Activated T-cell treated with anti-CD3 and anti-CD28 coated beads, Interleukin-2, amount 50 U/mL, for 72 hours (primary cell): ENCODE measurements around the gene MEF2D. TPM values are rescaled to one million over a fixed set of nuclear protein-coding genes. Genes with fewer than 3 reads are reported as not detected.

Experiments used
- ATAC-seq, 2 donors: fragments of 150-1000 bp; cut with Tn5 transposase; replicated peaks in 1 of 2; 2 replicates each; pipeline ENCODE4 v1.10.0; 2021; ENCODE audit warnings: moderate library complexity in 2 of 2, mild to moderate bottlenecking in 1 of 2
- DNase-seq, 2 donors: peaks; one replicate each; pipeline ENCODE4 v3.0.0; 2021 to 2022; ENCODE audit warnings: mixed read lengths in 1 of 2
- H3K27ac Mint-ChIP-seq: one replicate; pipeline ENCODE4 v1.8.0; 2022; ENCODE audit warnings: mild to moderate bottlenecking, moderate library complexity, mixed read lengths
- H3K27me3 Mint-ChIP-seq: one replicate; pipeline ENCODE4 v1.8.0; 2022; ENCODE audit warnings: low read depth, mixed read lengths
- H3K36me3 Mint-ChIP-seq, 2 donors: one replicate each; pipeline ENCODE4 v1.8.0; 2022; ENCODE audit warnings: mixed read lengths in 2 of 2, mild to moderate bottlenecking in 1 of 2; ENCODE audit not compliant: insufficient read depth in 2 of 2
- H3K4me1 Mint-ChIP-seq: one replicate; pipeline ENCODE4 v1.8.0; 2022; ENCODE audit warnings: low read depth, mixed read lengths
- H3K4me3 Mint-ChIP-seq, 2 donors: one replicate each; pipeline ENCODE4 v1.8.0; 2022; ENCODE audit warnings: mild to moderate bottlenecking in 2 of 2, mixed read lengths in 2 of 2, moderate library complexity in 2 of 2
- H3K9me3 Mint-ChIP-seq, 2 donors: one replicate each; pipeline ENCODE4 v1.8.0; 2022; ENCODE audit warnings: mixed read lengths in 2 of 2
- total RNA-seq, 2 donors: library from RNA; stranded (reverse); gene quantifications; one replicate each; pipeline ENCODE4 v1.2.3, GENCODE V29; 2022

Gene MEF2D
- total RNA-seq, 2 donors from 2014 or later = 73.3 to 86.8 TPM

DNA sequence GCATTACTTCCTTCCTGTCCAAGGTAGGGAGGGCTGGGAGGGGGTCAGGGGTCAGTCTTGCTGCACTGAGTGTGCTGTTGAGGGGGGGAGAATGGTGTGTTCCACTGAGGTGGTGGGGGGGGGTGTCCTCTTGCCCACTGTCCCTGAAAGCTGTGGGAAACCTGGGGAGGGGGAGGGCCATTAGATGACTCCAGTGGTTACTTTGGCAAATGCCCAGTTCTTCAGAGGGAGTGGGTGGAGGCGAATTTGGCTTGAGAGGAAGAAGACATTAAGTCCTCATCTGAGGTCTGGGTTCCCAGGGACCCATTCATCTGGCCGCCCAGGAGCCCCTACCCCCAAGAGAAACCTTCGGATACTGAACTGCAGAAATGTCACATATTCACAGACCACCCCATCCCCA lies 36.2 kb downstream of the MEF2D start:
- H3K9me3 Mint-ChIP-seq = no peaks in the 10 kb centered on the region
- H3K4me3 Mint-ChIP-seq = no peak overlapping the region
- no peak overlapping the region for H3K27ac Mint-ChIP-seq
- H3K27me3 Mint-ChIP-seq = no peaks in the 10 kb centered on the region
- DNase-seq (no peak), ATAC-seq (no peak)
- peaks cover 4% of the 10 kb centered on the region for H3K4me1 Mint-ChIP-seq
- peaks cover 5 to 9% of the 10 kb centered on the region in 2 donors for H3K36me3 Mint-ChIP-seq

DNA sequence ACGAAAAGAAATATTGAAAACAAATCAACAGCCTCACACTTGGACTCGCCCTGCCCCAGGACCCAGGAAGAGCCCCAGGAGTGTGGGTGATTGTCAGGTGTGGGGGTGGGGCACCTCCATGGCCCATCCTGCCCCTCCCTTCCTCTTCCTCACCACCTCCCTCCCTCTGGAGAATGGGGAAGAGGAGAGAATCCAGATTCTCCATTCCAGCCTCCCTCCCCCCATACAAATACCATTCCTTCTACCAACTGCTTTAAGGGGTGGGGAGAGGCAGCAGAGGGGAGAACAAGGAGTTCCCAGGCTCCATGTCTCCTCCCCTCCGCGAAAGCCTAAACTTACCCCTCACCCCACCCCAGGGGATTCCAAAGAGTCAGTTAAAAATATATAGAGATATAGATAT lies 36.7 kb downstream of the MEF2D start:
- Mint-ChIP-seq H3K36me3 (peaks cover 4 to 7% of the 10 kb centered on the region in 2 donors), H3K9me3 (no peaks in the 10 kb centered on the region), H3K4me3 (no peak overlapping the region), H3K27ac (no peak overlapping the region), H3K27me3 (no peaks in the 10 kb centered on the region), H3K4me1 (peaks cover 4% of the 10 kb centered on the region)
- no peak for DNase-seq
- ATAC-seq = no peak

DNA sequence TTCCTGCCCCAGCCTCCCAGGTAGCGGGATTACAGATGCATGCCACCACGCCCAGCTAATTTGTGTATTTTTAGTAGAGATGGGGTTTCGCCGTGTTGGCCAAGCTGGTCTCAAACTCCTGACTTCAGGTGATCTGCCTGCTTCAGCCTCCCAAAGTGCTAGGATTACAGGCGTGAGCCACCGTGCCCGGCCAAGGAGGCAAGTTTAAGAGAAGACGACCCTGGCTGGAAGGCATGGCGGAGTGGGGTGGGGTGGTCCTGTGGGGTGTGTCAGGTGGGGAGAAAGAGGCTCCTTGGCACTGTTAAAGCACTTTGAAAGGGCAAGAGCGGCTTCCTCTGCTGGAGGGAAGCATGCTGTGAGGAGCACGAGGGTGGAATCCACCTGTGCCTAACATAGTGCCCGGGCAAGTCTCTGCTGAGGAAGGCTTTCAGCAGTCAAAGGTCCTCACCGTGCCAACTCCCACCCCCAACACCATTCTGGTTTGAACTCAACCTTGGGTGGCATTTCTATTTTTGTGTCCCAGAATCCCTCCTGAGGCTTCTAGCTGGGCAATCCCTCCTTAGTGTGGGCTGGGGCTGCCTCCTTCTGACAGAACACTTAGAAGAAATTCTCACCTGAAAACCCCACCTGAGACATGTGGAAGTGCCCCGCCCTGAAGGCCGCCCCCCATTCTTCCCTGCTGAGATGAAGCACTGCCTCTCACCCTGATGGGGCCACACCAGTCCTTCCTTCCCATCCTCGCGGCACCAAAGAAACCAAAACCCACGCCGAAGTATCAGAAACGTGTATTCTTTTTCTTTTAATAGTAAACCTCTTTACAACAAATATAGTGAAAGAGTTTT lies 37.4 kb downstream of the MEF2D start:
- H3K4me3 Mint-ChIP-seq = no peak overlapping the region
- peaks cover 2 to 4% of the 10 kb centered on the region in 2 donors for H3K36me3 Mint-ChIP-seq
- H3K4me1 Mint-ChIP-seq = peaks cover 4% of the 10 kb centered on the region
- no peak for ATAC-seq
- H3K27me3 Mint-ChIP-seq = no peaks in the 10 kb centered on the region
- H3K27ac Mint-ChIP-seq = no peak overlapping the region
- H3K9me3 Mint-ChIP-seq = no peaks in the 10 kb centered on the region
- no peak for DNase-seq

DNA sequence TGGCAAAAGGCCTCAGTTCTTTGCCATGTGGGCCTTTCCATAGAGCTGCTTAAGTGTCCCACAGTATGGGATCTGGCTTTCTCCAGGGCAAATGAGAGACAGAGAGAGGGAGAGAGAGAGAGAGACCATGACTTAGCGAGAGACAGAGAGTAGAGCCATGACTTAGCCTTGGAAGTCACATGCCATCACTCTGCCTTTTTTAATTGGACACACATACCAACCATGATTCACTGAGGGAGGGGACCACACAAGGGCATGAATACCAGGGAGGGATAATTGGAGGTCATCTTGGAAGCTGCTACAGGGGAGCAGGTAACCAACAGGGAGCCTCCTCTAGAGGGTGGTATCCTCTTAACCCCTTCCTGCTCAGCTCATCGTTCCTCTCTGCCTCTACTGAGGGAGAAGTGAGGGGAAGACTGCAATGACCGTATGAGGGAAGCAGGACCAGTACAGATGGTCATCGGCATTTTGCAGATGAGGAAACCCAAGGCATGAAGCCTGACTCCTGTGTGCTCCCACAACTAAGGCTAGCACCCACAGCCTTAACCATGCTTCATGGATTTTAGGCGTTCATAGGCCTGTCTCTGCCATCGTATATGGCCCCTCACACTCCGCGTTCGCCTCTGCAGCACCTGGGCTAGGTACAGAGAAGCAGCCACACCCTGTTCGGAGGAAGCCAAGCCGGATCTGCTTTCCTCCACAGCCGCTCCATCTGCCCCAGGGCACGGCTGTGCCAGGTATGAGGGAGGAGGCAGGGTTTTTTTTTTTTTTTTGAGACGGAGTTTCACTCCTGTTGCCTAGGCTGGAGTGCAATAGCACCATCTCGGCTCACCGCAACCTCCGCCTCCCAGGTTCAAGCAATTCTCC lies 38.6 kb downstream of the MEF2D start:
- ATAC-seq = no peak
- H3K27ac Mint-ChIP-seq = no peak overlapping the region
- H3K27me3 Mint-ChIP-seq = no peaks in the 10 kb centered on the region
- no peak overlapping the region for H3K4me3 Mint-ChIP-seq
- DNase-seq = no peak
- H3K4me1 Mint-ChIP-seq = peaks cover 12% of the 10 kb centered on the region
- peaks cover 1 to 2% of the 10 kb centered on the region in 2 donors for H3K36me3 Mint-ChIP-seq
- H3K9me3 Mint-ChIP-seq = no peaks in the 10 kb centered on the region

DNA sequence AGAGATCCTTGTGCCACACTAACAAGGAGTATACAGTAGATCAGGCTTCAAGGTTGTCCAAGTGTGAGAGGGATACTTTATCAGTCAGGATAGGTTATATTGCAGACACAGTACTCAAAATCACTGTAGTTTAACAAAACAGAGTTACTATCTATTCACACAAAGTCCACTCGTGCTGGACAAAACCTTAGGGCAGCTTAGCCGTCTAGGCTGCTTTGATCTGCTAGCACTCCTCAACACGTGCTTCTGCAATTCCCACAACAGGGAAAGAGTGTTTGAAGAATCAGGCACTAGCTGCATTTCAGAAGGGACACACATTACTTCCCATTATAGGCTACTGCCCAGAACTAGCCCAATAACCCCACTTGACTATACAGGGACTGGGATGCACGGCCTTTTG lies 39.5 kb downstream of the MEF2D start:
- no peak overlapping the region for H3K4me3 Mint-ChIP-seq
- H3K27me3 Mint-ChIP-seq = no peaks in the 10 kb centered on the region
- DNase-seq = no peak
- H3K36me3 Mint-ChIP-seq = peaks cover 0 to under 1% of the 10 kb centered on the region in 2 donors
- H3K4me1 Mint-ChIP-seq = peaks cover 19% of the 10 kb centered on the region
- ATAC-seq = no peak
- no peak overlapping the region for H3K27ac Mint-ChIP-seq
- no peaks in the 10 kb centered on the region for H3K9me3 Mint-ChIP-seq

DNA sequence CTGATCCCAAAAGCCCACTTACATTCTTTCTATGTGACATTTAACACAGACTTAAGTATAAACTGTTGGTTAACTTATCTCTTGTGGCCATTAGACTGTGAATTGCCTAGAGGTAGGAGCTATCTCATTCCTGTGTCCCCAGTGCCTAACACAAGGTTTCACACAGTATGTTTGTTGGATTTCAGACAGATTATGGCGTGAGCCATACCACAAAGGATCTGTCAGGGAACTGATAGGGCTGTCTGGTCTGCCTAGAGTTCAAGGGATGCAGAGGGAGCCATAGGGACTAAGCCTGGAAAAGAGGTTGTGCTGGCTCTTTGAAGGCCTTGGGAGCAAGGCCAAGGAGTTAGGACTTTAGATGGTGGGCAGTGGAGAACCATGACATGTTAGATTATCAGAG lies 40.0 kb downstream of the MEF2D start:
- no peak overlapping the region for H3K4me3 Mint-ChIP-seq
- H3K27ac Mint-ChIP-seq = peak overlapping the region; percentile 3
- ATAC-seq (no peak), DNase-seq (no peak)
- no peaks in the 10 kb centered on the region for H3K36me3 Mint-ChIP-seq
- H3K9me3 Mint-ChIP-seq = no peaks in the 10 kb centered on the region
- H3K27me3 Mint-ChIP-seq = peaks cover under 1% of the 10 kb centered on the region
- peaks cover 18% of the 10 kb centered on the region for H3K4me1 Mint-ChIP-seq

DNA sequence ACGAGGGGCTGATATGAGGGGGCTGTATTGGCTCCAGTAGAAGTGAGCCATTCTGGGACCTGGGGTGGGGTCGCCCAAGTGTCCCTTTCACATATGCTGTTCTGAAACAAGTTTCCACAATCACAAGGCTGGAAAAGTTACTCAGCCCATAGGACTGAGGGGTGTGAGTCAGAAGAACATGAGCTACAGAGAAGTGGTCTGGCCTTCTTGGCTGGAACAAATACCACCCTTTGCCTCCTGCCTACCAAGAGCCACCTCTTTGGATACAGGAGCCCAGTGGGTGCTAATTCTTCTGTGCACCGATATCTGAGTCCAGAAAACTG lies 42.4 kb downstream of the MEF2D start:
- DNase-seq (no peak), ATAC-seq (no peak)
- Mint-ChIP-seq H3K4me1 (peaks cover 22% of the 10 kb centered on the region), H3K9me3 (no peaks in the 10 kb centered on the region), H3K4me3 (no peak overlapping the region), H3K27me3 (peaks cover 10% of the 10 kb centered on the region), H3K27ac (no peak overlapping the region), H3K36me3 (no peaks in the 10 kb centered on the region)

DNA sequence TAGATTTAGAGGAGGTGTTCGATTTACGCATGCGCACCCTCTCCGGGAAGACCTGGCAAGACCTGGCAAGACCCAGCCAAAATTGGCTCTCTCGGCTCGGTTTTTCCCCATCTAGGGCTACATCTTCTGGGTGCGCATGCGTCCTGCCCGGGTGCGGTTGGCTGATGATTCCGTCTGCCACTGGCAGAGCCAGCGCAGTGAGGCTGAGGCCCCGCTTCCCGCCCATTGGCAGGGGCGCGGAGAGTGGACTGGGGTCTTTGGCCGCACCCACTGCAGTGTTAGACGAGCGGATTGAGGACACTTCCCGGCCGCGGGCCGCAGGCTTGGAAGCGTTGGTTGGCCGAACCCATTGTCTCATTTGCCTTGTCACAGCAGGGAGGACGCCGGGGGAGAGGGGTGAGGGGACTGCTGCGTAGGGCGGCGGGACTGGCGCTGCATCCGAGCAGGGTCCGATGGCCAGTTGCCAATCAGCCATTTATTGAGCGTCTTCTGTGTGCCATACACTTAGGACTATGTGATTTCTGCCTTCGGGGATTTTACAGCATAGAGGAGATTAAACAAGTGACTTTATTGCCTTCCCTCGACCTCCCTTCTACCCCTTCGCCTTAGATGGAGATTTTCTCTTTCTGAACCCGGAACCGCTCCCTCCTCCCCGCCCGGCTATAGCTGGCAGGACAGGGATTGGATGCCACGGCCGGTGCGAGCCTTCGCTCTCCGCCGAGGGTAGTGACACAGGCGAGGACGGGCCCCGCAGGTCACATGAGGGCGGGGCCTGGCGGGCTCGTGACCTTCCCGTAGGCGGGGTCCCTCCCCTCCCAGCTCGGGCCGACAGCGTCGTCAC lies 43.7 kb downstream of the MEF2D start:
- peak; percentile 97 to 98 for DNase-seq
- Mint-ChIP-seq H3K27ac (peak overlapping the region; percentile 95), H3K4me3 (peak overlapping the region; percentile 94 to 95), H3K36me3 (no peaks in the 10 kb centered on the region), H3K9me3 (no peaks in the 10 kb centered on the region), H3K4me1 (peaks cover 29% of the 10 kb centered on the region), H3K27me3 (peaks cover 10% of the 10 kb centered on the region)
- peak; percentile 88 to 89 for ATAC-seq

DNA sequence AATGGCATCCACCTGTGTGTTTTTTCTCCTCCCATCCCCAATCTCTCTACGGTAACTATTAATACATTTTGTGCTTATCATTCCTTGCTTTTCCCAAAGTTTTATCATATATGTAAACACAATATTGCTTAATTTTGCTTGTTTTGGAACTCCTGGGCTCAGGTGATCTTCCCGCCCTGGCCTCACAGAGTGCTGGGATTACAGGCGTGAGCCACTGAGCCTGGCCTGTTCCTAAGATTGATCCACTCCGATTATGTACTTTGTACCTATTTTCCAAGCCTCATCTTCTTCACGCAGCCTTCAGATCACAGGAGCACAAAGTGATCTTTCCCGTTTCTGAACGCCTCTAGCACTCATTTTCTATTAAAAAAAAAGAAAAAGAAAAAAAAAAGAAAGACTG lies 45.2 kb downstream of the MEF2D start:
- Mint-ChIP-seq H3K4me1 (peaks cover 29% of the 10 kb centered on the region), H3K27ac (no peak overlapping the region)

DNA sequence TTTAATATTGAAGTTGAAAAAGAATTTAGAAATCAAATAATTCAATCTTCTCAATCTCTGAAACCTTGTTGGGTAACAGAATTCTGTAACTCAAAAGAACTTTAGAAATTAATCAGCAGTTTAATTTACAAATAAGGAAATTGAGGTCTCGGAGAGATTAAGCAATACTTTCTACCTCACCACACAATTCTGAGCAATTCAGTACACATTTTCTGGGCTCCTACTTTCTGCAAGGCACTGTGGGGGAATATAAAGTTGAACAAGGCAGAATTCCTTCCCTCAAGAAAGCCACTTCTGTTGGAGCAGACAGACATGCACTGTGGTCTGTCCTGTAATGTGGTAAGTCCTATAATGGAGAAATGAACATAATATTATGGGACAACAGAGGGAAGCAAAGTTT lies 47.7 kb downstream of the MEF2D start:
- H3K27ac Mint-ChIP-seq = no peak overlapping the region
- DNase-seq (no peak), ATAC-seq (no peak)
- H3K9me3 Mint-ChIP-seq = no peaks in the 10 kb centered on the region
- H3K4me3 Mint-ChIP-seq = no peak overlapping the region
- H3K36me3 Mint-ChIP-seq = no peaks in the 10 kb centered on the region
- peaks cover 35% of the 10 kb centered on the region for H3K4me1 Mint-ChIP-seq
- H3K27me3 Mint-ChIP-seq = peaks cover 16% of the 10 kb centered on the region

More for the DNA sequence above, 45.2 kb downstream of the MEF2D start:
- DNase-seq (no peak), ATAC-seq (no peak)
- Mint-ChIP-seq H3K9me3 (no peaks in the 10 kb centered on the region), H3K4me3 (no peak overlapping the region), H3K36me3 (no peaks in the 10 kb centered on the region), H3K27me3 (peaks cover 10% of the 10 kb centered on the region)

DNA sequence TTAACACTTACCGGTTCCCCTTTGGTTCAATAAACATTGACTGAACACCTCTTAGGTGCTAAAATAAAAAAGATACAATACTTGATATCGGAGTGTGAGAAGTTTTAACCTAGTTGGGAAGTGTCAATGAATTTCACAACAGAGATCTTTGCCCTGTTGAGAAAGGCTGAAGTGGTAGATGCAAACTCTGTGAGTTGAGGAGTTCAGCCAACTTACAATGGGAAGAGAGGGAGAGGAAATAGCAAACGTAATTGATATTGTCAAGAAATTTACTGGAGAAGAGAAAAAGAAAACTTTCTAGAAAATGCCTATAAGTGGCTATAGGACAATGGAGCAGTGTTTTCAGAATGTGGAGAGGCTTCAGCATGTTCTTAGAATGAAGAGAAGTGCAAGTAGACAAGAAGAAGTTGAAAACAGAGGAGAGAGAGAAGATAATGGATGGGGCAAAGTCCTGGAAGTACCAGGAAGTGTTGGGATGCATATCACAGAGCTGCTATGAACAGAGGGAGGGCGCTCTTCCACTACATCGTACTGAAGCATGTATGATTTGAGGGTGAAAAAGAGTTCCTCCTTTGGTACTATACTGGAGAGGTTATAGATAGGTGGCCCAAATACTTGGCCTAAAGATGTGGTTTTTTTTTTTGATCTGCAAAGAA lies 48.9 kb downstream of the MEF2D start:
- no peaks in the 10 kb centered on the region for H3K36me3 Mint-ChIP-seq
- peaks cover 18% of the 10 kb centered on the region for H3K27me3 Mint-ChIP-seq
- no peak overlapping the region for H3K4me3 Mint-ChIP-seq
- ATAC-seq = no peak
- H3K4me1 Mint-ChIP-seq = peaks cover 25% of the 10 kb centered on the region
- DNase-seq = no peak
- no peak overlapping the region for H3K27ac Mint-ChIP-seq
- no peaks in the 10 kb centered on the region for H3K9me3 Mint-ChIP-seq

DNA sequence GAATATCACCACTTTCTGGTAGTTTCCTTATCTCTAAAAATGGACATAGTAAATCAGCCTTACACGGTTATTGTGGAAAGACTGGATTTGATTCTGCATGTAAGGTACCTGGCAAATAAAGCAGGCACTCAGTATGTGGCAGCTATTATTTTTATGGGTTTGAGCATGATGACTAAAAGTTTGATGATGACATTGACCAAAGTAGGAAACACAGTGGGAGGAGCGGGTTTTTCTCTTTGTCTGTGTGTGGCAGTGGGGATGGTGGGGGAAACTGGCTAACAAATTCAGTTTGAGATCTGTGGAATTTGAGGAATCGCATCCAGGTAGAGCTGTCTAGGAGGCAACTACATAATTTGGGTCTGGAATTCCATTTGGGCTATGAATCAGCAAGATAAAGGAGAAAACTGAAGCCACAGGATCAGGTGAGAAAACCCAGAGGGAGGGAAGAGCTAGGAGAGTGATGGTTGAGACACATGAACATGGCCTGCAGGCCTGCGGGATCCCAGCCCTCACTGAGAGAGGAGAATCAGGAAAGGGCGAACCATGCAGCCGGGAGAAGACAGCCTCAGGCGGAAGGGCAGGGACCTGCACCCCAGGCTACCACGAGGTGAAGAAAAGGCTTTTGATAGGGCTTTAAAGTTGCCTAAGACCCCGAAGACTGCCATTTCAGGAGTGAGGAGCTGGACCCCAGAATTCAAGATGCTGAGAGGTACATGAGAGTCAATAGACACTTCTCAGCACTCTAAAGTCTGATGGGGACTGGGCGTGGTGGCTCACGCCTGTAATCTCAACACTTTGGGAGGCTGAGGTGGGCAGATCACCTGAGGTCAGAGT lies 52.2 kb downstream of the MEF2D start:
- DNase-seq = no peak
- no peaks in the 10 kb centered on the region for H3K36me3 Mint-ChIP-seq
- H3K9me3 Mint-ChIP-seq = no peaks in the 10 kb centered on the region
- no peak overlapping the region for H3K4me3 Mint-ChIP-seq
- H3K27ac Mint-ChIP-seq = no peak overlapping the region
- peak; percentile 74 for ATAC-seq
- peaks cover 28% of the 10 kb centered on the region for H3K27me3 Mint-ChIP-seq
- H3K4me1 Mint-ChIP-seq = peaks cover 33% of the 10 kb centered on the region
